Psoas muscle (tissue), 8 donors: ENCODE results near the gene CIDEB. TPM values are rescaled to one million over a fixed set of nuclear protein-coding genes. Genes with fewer than 3 reads are reported as not detected.

Experiments
- ATAC-seq, 4 donors: fragments of 200-7000 bp; cut with Tn5 transposase; one replicate each; pipeline ENCODE4 v1.9.1; 2020; ENCODE audit warnings: moderate library complexity in 3 of 4, mild to moderate bottlenecking in 2 of 4
- DNase-seq, 2 donors: peaks; one replicate each; pipeline ENCODE4 v3.0.0-alpha.2; 2020
- H3K27ac ChIP-seq: fragments of 200-600 bp; one replicate; pipeline ENCODE4 v1.8.0; 2022
- H3K27me3 ChIP-seq, 3 donors: fragments of 200-600 bp in 1 of 3; one replicate each; pipeline versions ENCODE4 v1.6.1 to v1.8.0; 2013 to 2022; ENCODE audit warnings: low read length in 2 of 3, mild to moderate bottlenecking in 2 of 3, moderate library complexity in 1 of 3; ENCODE audit not compliant: insufficient read depth in 3 of 3
- H3K36me3 ChIP-seq, 2 donors: fragments of 200-600 bp in 1 of 2; one replicate each; pipeline versions ENCODE4 v1.6.1 to v1.8.0; 2013 to 2022; ENCODE audit warnings: low read depth in 1 of 2, mild to moderate bottlenecking in 1 of 2, moderate library complexity in 1 of 2; ENCODE audit not compliant: insufficient read depth in 1 of 2
- H3K4me1 ChIP-seq: fragments of 200-600 bp; one replicate; pipeline ENCODE4 v1.8.0; 2022
- H3K4me3 ChIP-seq: fragments of 200-600 bp; one replicate; pipeline ENCODE4 v1.8.0; 2022; ENCODE audit warnings: mild to moderate bottlenecking
- H3K9me3 ChIP-seq: fragments of 200-600 bp; one replicate; pipeline ENCODE4 v1.8.0; 2022
- WGBS, 3 donors: extraction: QIAGEN DNeasy Blood & Tissue Kit; methylation state at CpG; one replicate each; pipeline versions ENCODE4 v1.1.6 to v1.1.7; 2013; 5-methylcytosine and 5-hydroxymethylcytosine counted together
- intact Hi-C, 2 donors: fragments of 100-400 bp; cut with DNase I; formaldehyde crosslinking; loops; one replicate each; pipeline versions ENCODE4 v1.11.0 to v1.14.2; 2022
- polyA plus RNA-seq, 3 donors: library from polyadenylated mRNA; stranded (reverse); fragments of 200-250 nt; gene quantifications; one replicate each; pipeline ENCODE4 v1.2.3, GENCODE V29; 2013
- total RNA-seq, 4 donors: library from RNA; stranded (reverse); fragmentation: NEBNext Ultra II Directional in 2 of 4; extraction: Animal tissue kit (Norgen Biotek cat#: 25700) in 2 of 4; gene quantifications; one replicate each; pipeline versions ENCODE4 v1.2.1 to v1.2.4, GENCODE V29; 2021 to 2023
- TF ChIP-seq, protein P1 (sequence below): fragments of 200-600 bp; IDR thresholded peaks from one replicate; pipeline ENCODE4 v1.8.0; 2022; ENCODE audit warnings: antibody characterized with exemption
- donor health status: healthy with polysubstance abuse.
- donor health status: DM: no; HTN: no; CAD: no; lungs with moderate emphysema.
- donor health status: Bipolar disorder and iron deficiency.
- donor health status: healthy.
- donor health status: DM: yes; HTN: yes; CAD: no.
- donor health status: DM: no; HTN: no; CAD: no.
- donor health status: DM: no; HTN: no; CAD: no.
- donor health status: DM: yes; HTN: yes; CAD: no.

CIDEB gene
- total and polyA plus RNA-seq, 7 donors: 0.95 to 2.5 (median 1.7) TPM

DNA sequence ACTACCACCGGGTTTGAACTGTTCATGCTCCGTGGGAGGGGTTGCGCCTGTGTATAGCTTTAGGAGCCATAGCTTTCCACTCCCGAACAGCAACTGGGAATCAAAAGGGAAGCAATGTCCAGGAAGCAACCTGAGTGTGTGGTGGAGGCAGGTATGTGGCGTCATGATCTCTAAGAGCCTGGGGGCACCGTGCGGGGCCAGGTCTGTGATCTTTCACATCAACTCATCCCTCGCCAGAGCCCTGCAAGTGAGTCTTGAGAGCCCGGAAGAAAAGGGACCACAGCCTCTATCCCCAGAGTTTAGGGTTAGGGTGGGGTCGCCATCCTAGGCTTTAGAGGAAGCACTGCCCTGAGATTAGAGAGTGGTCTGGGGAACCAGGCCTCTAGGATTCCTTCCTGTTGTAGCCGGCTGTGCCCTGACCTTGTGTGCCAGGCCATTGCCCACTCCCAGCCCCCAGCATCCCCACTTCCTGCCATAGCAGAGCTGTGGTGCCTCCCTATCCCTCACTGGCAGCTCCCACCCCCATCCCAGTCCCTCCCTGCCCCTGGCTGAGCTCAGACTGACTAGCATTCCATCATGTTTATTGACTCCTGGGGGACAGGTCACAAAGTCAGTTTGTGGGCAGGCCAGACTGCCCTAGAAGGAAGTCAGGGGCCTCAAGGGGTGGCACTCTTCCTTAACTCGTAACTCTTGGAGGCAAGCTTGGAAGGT lies 27.8 kb upstream of the CIDEB start:
- peak overlapping the region; percentile 71 for H3K27ac ChIP-seq
- H3K27me3 ChIP-seq: peaks cover 0 to 53% (median 9%) of the 10 kb centered on the region in 3 donors
- DNase-seq (no peak), ATAC-seq (no peak)
- peak overlapping the region; percentile 65 for H3K4me3 ChIP-seq
- H3K36me3 ChIP-seq: no peaks in the 10 kb centered on the region
- TF ChIP-seq, protein P1, sequence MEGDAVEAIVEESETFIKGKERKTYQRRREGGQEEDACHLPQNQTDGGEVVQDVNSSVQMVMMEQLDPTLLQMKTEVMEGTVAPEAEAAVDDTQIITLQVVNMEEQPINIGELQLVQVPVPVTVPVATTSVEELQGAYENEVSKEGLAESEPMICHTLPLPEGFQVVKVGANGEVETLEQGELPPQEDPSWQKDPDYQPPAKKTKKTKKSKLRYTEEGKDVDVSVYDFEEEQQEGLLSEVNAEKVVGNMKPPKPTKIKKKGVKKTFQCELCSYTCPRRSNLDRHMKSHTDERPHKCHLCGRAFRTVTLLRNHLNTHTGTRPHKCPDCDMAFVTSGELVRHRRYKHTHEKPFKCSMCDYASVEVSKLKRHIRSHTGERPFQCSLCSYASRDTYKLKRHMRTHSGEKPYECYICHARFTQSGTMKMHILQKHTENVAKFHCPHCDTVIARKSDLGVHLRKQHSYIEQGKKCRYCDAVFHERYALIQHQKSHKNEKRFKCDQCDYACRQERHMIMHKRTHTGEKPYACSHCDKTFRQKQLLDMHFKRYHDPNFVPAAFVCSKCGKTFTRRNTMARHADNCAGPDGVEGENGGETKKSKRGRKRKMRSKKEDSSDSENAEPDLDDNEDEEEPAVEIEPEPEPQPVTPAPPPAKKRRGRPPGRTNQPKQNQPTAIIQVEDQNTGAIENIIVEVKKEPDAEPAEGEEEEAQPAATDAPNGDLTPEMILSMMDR: no peak
- 63 to 70% (median 69%) methylated on average over 12 of the region's 12 CpGs for WGBS, 3 donors
- H3K9me3 ChIP-seq: no peaks in the 10 kb centered on the region
- H3K4me1 ChIP-seq: peaks cover 10% of the 10 kb centered on the region
- intact Hi-C loops: no loop called here

DNA sequence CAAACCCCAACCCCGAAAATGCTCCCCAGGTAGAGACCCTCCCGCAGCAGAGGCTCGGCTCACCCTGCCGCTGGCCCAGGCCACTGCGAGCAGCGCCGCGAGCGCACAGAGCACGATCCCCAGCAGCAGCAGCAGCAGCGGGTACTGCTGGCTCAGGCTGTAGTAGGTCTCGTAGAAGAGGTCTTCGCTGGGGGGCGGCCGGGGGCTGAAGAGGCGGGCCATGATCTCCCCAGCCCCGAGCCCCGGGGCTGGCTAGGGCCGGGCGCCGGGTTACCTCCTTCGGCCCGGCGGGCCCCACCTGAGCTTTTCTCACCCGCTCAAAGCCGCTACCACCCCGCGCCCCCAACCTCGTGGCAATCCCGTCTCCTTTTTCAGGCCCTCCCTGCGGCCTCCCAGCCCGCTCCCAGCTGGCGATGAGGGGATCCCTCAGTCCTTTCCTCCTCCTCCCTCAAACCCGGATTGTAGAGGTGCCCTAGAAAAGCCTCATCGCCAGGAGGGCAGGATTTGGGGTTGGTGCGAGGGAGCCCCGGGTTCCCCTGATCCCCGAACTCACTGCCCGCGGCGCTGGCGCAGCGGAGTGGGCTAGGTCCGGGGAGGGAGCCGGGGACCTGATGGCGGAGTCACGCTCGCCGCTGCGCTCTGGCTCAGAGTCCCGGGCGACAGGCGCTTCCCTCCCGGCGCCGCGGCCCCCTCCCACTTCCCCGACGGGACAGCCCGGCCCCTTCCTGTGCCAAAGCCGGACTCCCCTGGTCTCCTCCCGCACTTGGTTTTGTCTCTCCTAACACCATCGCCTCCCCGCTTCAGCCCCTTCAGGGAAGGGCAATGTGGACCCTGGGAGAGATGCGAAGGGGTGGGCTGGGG lies 26.9 kb upstream of the CIDEB start, which contains the start of gene ADCY4:
Gene ADCY4, minus strand, starts transcription at position 641 of the 861 bp plus-strand sequence. Its CDS starts 419 bp downstream, at position 222.
- Histone ChIP-seq H3K27ac (peak within 1 kb of the TSS; percentile 71), H3K4me1 (peaks cover 10% of the 10 kb centered on the region), H3K9me3 (no peaks in the 10 kb centered on the region), H3K36me3 (no peaks in the 10 kb centered on the region), H3K4me3 (peak within 1 kb of the TSS; percentile 65), H3K27me3 (peaks cover 0 to 46% (median 6%) of the 10 kb centered on the region in 3 donors)
- 1 to 4% (median 3%) methylated on average over 55 to 65 of the region's 65 CpGs for WGBS, 3 donors
- TF ChIP-seq, protein P1: no peak
- intact Hi-C loops: no loop called here
- ATAC-seq: peak in 2 of 4 donors; percentile 14 to 29
- peak; percentile 51 to 68 for DNase-seq

DNA sequence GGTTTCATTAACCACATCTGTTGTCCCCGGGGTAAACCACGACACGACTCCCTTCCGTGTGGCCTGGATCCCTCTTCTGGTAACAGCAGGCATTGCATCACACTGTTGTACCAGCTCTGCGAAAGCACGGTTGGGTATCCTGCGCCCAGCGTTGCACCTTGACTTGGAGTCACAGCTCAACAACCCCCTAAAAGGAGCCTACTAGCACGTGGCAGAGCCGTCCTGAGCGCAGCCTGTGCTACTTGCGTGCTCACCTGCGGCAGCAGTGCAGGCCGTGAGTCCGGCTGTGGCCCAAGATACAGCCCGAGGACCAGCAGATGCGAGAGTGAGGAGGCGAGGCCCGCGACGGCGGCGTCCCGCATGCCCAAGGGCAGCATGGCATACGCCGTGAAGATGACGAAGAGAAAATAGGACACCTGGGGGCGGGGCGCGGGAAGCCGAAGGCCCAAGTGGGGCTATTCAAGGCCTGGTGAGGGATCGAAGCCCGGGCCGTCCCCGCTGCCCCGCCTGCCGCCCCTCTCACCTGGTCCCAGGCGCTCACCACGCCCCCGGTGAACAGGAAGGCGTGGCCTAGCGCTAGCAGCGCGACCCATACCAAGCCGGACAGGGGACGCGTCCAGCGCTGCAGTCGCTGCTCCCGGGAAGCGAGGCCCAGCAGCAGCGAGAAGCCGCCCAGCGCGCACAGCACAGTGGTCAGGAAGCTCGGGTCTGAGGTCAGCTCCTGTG lies 24.7 kb upstream of the CIDEB start:
- 21 to 28% (median 23%) methylated on average over 53 to 56 of the region's 56 CpGs for WGBS, 3 donors
- ATAC-seq: peak; percentile 68 to 79 (median 72)
- intact Hi-C loops: loop anchor here in 1 of 2 donors (2.0 kb wide), 1 partner anchor 102 kb away; no protein-coding TSS in a partner anchor
- TF ChIP-seq, protein P1: peak; percentile 59
- H3K9me3 ChIP-seq: no peaks in the 10 kb centered on the region
- peaks cover 10% of the 10 kb centered on the region for H3K4me1 ChIP-seq
- no peak overlapping the region for H3K27ac ChIP-seq
- peak overlapping the region; percentile 35 for H3K4me3 ChIP-seq
- peaks cover 0 to 39% (median 4%) of the 10 kb centered on the region in 3 donors for H3K27me3 ChIP-seq
- H3K36me3 ChIP-seq: no peaks in the 10 kb centered on the region
- DNase-seq: peak; percentile 54 to 75

DNA sequence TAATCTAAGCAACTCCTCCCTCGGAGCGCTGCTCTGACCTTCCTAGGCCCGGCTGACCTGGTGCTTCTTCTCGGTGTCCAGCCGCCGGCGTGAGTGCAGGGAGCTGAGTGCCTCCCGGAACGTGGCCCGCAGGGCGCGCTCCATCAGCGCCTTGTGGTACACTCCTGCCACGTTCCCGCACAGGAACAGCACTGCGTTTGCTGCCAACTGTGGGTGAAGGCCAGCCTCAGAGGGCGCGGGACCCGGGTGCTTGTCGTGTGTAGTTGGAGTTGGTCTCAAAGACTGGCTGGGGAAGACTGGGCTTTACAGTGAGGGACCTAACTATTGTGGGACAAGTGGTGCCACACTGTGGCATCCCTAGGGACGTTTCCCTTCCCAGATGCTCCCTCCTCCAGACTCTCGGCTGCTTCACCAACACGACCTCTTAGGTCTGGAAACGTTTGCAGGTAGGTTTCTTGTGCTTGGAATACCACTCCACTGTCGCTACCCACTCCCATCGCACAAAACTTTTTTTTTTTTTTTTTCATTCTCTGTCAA lies 24.0 kb upstream of the CIDEB start:
- TF ChIP-seq, protein P1: no peak
- DNase-seq: no peak
- Histone ChIP-seq H3K4me3 (no peak overlapping the region), H3K36me3 (no peaks in the 10 kb centered on the region), H3K27me3 (peaks cover 0 to 39% (median 4%) of the 10 kb centered on the region in 3 donors), H3K9me3 (no peaks in the 10 kb centered on the region), H3K4me1 (peaks cover 10% of the 10 kb centered on the region), H3K27ac (no peak overlapping the region)
- WGBS, 3 donors: 45 to 56% (median 48%) methylated on average over 26 of the region's 26 CpGs
- intact Hi-C loops: loop anchor here (1.0 to 2.0 kb wide), 2 partner anchors 103 to 105 kb away; no protein-coding TSS in a partner anchor
- ATAC-seq: no peak
